Stimulated activated naive CD8-positive, alpha-beta T cell treated with anti-CD3 and anti-CD28 coated beads, Interleukin-15, amount 100 ng/mL, for 72 hours (primary cell): ENCODE measurements around the gene ALLC.
"Not testable (repeated sequence)": the region's sequence is repeated elsewhere in the genome, so short reads cannot be mapped to it uniquely, and the experiment has no call there.

Experiments used
- ATAC-seq: fragments of 150-1000 bp; cut with Tn5 transposase; 2 replicates; pipeline ENCODE4 v1.10.0; 2021; ENCODE audit warnings: mild to moderate bottlenecking, moderate library complexity
- DNase-seq, 2 donors: peaks; one replicate each; pipeline ENCODE4 v3.0.0; 2021 to 2022
- H3K27ac Mint-ChIP-seq, 2 donors: one replicate each; pipeline ENCODE4 v1.8.0; 2022; ENCODE audit warnings: mild to moderate bottlenecking in 2 of 2, mixed read lengths in 2 of 2, moderate library complexity in 2 of 2
- H3K27me3 Mint-ChIP-seq: one replicate; pipeline ENCODE4 v1.8.0; 2022; ENCODE audit warnings: mixed read lengths
- H3K4me1 Mint-ChIP-seq: one replicate; pipeline ENCODE4 v1.8.0; 2022; ENCODE audit warnings: mild to moderate bottlenecking, mixed read lengths
- H3K4me3 Mint-ChIP-seq, 2 donors: one replicate each; pipeline ENCODE4 v1.8.0; 2022; ENCODE audit warnings: mild to moderate bottlenecking in 2 of 2, mixed read lengths in 2 of 2, moderate library complexity in 1 of 2
- H3K9me3 Mint-ChIP-seq, 2 donors: one replicate each; pipeline ENCODE4 v1.8.0; 2022; ENCODE audit warnings: mixed read lengths in 2 of 2

The ALLC gene

GRCh38 chr2:3619661-3620060, 38.3 kb upstream of the ALLC start:
- not testable (repeated sequence) for H3K4me1 Mint-ChIP-seq, ATAC-seq, DNase-seq, H3K27me3 Mint-ChIP-seq, H3K9me3 Mint-ChIP-seq, H3K27ac Mint-ChIP-seq, H3K4me3 Mint-ChIP-seq

GRCh38 chr2:3620834-3621233, 37.2 kb upstream of the ALLC start:
- H3K27ac Mint-ChIP-seq: no peak overlapping the region
- peaks cover 7% of the 10 kb centered on the region for H3K27me3 Mint-ChIP-seq
- no peaks in the 10 kb centered on the region for H3K4me1 Mint-ChIP-seq
- ATAC-seq (no peak), DNase-seq (no peak)
- H3K9me3 Mint-ChIP-seq: no peaks in the 10 kb centered on the region
- no peak overlapping the region for H3K4me3 Mint-ChIP-seq

GRCh38 chr2:3622967-3623366, 35.0 kb upstream of the ALLC start:
- no peaks in the 10 kb centered on the region for H3K4me1 Mint-ChIP-seq
- DNase-seq: no peak

GRCh38 chr2:3624059-3624794, 33.8 kb upstream of the ALLC start:
- Mint-ChIP-seq H3K9me3 (no peaks in the 10 kb centered on the region), H3K4me3 (no peak overlapping the region), H3K27ac (no peak overlapping the region), H3K4me1 (no peaks in the 10 kb centered on the region), H3K27me3 (peaks cover 15% of the 10 kb centered on the region)
- no peak for ATAC-seq
- no peak for DNase-seq

More at GRCh38 chr2:3622967-3623366, 35.0 kb upstream of the ALLC start:
- Mint-ChIP-seq H3K4me3 (no peak overlapping the region), H3K9me3 (no peaks in the 10 kb centered on the region), H3K27me3 (peaks cover 15% of the 10 kb centered on the region), H3K27ac (no peak overlapping the region)
- no peak for ATAC-seq

DNA sequence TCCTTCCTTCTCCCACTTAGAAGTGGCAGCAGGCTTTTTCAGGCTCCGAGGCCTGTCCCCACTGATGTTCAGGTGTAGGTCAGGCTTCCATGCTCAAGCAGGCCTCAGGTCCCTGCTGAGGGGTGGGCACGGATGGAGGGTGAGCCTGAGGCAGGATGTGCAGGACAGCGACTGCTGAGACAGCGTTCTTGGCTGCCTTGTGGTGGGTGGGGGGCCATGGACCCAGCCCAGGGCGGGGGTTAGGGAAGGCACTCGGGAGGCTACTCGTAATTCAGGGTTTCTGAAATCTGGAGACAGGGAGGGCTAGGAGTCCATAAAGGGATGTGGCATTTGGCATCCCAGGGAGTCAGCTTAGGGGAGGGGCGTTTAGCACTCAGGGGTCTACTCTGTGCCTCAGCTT, 32.8 kb upstream of the ALLC start:
- H3K27ac Mint-ChIP-seq: peak overlapping the region in 1 of 2 donors; percentile 51

GRCh38 chr2:3626118-3626811, 31.7 kb upstream of the ALLC start:
- no peaks in the 10 kb centered on the region for H3K4me1 Mint-ChIP-seq
- ATAC-seq (no peak), DNase-seq (no peak)

More for the DNA sequence above, 32.8 kb upstream of the ALLC start:
- Mint-ChIP-seq H3K4me1 (no peaks in the 10 kb centered on the region), H3K4me3 (no peak overlapping the region), H3K9me3 (no peaks in the 10 kb centered on the region), H3K27me3 (peaks cover 15% of the 10 kb centered on the region)
- no peak for DNase-seq
- ATAC-seq: no peak

GRCh38 chr2:3626812-3627499, 31.0 kb upstream of the ALLC start:
- Mint-ChIP-seq H3K4me3 (no peak overlapping the region), H3K4me1 (no peaks in the 10 kb centered on the region), H3K27me3 (peaks cover 15% of the 10 kb centered on the region), H3K9me3 (no peaks in the 10 kb centered on the region), H3K27ac (no peak overlapping the region)
- ATAC-seq (no peak), DNase-seq (no peak)

More at GRCh38 chr2:3626118-3626811, 31.7 kb upstream of the ALLC start:
- no peaks in the 10 kb centered on the region for H3K9me3 Mint-ChIP-seq
- peaks cover 15% of the 10 kb centered on the region for H3K27me3 Mint-ChIP-seq
- no peak overlapping the region for H3K4me3 Mint-ChIP-seq
- H3K27ac Mint-ChIP-seq: no peak overlapping the region

GRCh38 chr2:3627500-3628100, 30.4 kb upstream of the ALLC start:
- ATAC-seq (no peak), DNase-seq (no peak)
- Mint-ChIP-seq H3K4me1 (no peaks in the 10 kb centered on the region), H3K27me3 (peaks cover 15% of the 10 kb centered on the region), H3K9me3 (no peaks in the 10 kb centered on the region), H3K4me3 (no peak overlapping the region), H3K27ac (no peak overlapping the region)

GRCh38 chr2:3628241-3628679, 29.7 kb upstream of the ALLC start:
- DNase-seq: no peak
- Mint-ChIP-seq H3K4me1 (no peaks in the 10 kb centered on the region), H3K4me3 (no peak overlapping the region), H3K27ac (no peak overlapping the region), H3K9me3 (no peaks in the 10 kb centered on the region), H3K27me3 (peaks cover 15% of the 10 kb centered on the region)
- ATAC-seq: no peak

GRCh38 chr2:3628800-3629199, 29.2 kb upstream of the ALLC start:
- H3K4me1 Mint-ChIP-seq: no peaks in the 10 kb centered on the region
- H3K9me3 Mint-ChIP-seq: no peaks in the 10 kb centered on the region
- no peak overlapping the region for H3K4me3 Mint-ChIP-seq
- no peak overlapping the region for H3K27ac Mint-ChIP-seq
- no peak for ATAC-seq
- DNase-seq: no peak
- H3K27me3 Mint-ChIP-seq: peaks cover 10% of the 10 kb centered on the region

DNA sequence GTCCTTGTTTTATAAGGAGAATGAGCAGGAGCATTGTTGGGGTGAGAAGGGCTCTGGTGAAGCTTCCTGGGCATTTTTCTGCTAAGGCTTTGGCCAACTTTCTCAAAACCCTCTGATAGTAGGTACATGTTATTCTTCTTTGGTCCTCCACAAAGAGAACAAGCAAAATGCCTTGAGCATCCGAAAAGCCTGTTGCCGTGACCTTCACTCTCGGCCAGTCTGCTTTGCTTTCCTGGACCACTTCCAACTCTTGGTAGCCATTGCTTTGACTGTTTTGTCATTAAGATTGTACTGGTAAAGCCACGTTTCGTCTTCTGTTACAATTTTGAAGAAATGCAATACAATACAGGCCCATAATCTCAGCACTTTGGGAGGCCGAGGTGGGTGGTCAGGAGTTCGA, 27.4 kb upstream of the ALLC start:
- no peak for DNase-seq
- peaks cover 13% of the 10 kb centered on the region for H3K27me3 Mint-ChIP-seq
- no peaks in the 10 kb centered on the region for H3K9me3 Mint-ChIP-seq
- H3K27ac Mint-ChIP-seq: no peak overlapping the region
- ATAC-seq: no peak
- H3K4me1 Mint-ChIP-seq: no peaks in the 10 kb centered on the region
- no peak overlapping the region for H3K4me3 Mint-ChIP-seq

- peak overlapping the region in 1 of 2 donors; percentile 54 for H3K27ac Mint-ChIP-seq
- no peaks in the 10 kb centered on the region for H3K9me3 Mint-ChIP-seq
- H3K4me3 Mint-ChIP-seq: no peak overlapping the region
- no peaks in the 10 kb centered on the region for H3K4me1 Mint-ChIP-seq
- H3K27me3 Mint-ChIP-seq: peaks cover 17% of the 10 kb centered on the region
- DNase-seq (no peak), ATAC-seq (peak; percentile 43)
Measured at GRCh38 chr2:3631161-3631850, 26.7 kb upstream of the ALLC start.

GRCh38 chr2:3631851-3632659, 25.9 kb upstream of the ALLC start:
- Mint-ChIP-seq H3K27me3 (peaks cover 23% of the 10 kb centered on the region), H3K27ac (peak overlapping the region in 1 of 2 donors; percentile 54), H3K9me3 (no peaks in the 10 kb centered on the region), H3K4me1 (no peaks in the 10 kb centered on the region), H3K4me3 (no peak overlapping the region)
- ATAC-seq: no peak
- no peak for DNase-seq

DNA sequence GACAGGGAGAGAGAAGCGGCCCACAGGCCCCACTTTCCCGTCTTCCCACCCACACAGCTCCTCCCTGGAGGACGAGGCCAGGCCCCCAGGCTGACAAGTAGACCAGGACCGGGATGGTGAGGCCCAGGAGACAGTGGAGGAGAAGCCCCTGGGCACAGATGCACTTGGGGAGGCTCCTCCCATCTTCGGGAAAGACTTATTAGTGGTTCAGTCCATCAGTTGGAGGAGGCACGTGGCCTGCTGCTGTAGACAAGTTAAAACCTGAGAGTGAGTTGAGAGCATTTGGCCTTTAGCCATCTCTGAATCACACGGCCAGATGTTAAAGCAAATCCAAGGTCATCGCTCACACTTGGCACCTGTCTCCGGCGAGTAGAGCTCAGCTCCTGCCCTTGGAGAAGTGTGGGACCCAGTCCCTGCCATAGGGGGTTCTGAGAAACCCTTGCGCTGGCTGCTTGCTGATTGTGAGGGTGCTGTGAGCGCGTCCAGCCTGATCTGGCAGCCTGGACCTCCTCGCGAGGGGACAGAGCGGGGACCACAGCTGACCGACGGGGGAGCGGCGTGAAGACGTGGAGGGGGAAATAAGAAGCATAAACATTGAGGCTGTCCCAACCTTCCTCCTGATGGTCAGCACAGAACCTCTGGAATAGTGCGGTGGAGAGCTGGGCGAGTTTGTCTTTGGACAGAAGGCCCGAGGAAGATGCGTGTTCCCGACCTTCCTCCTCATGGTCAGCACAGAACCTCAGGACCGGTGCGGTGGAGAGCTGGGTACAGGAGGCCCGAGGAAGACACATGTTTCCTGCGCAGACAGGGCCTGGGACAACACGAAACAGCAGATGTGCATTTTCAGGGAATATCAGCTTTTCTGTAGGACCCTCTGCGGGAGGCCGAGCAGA, 24.7 kb upstream of the ALLC start:
- Mint-ChIP-seq H3K4me1 (peaks cover 1% of the 10 kb centered on the region), H3K9me3 (no peaks in the 10 kb centered on the region), H3K27ac (no peak overlapping the region), H3K4me3 (no peak overlapping the region), H3K27me3 (peaks cover 25% of the 10 kb centered on the region)
- no peak for ATAC-seq
- no peak for DNase-seq
